Ecto neural progenitor cell (in vitro differentiated cells): ENCODE measurements around the gene FOXP1.

ENCODE experiments used
- DNase-seq: peaks from one replicate; pipeline ENCODE4 v3.0.0-alpha.2; 2018; ENCODE audit warnings: low spot score

Gene FOXP1

GRCh38 chr3:71232895-71233294, 350.6 kb downstream of the FOXP1 start:
- DNase-seq = no peak

- DNase-seq = no peak
Measured at GRCh38 chr3:71232175-71232679, 351.3 kb downstream of the FOXP1 start.

DNA sequence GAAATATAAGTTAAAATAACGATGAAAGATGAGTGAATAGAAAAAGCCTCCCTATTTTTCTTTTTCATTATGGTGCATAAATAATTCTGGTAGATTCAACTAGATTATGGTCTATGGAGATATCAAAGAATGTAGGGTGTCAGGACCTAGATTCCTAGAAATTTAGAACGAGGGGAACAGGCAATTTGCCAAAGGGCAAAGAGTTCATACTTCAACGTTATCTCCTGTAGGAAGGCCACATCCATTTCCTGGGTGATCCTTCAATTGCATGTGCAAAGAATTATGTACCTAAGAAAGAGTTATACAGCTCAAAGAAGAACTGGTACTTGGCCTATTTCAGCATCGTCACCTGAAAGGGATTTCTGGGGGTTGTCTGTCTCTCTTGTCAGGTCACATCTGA, 351.8 kb downstream of the FOXP1 start:
- DNase-seq = no peak

GRCh38 chr3:71229905-71230657, 353.4 kb downstream of the FOXP1 start:
- DNase-seq = no peak

GRCh38 chr3:71228156-71228866, 355.2 kb downstream of the FOXP1 start:
- no peak for DNase-seq

- no peak for DNase-seq
Measured at GRCh38 chr3:71227270-71227661, 356.3 kb downstream of the FOXP1 start.

DNA sequence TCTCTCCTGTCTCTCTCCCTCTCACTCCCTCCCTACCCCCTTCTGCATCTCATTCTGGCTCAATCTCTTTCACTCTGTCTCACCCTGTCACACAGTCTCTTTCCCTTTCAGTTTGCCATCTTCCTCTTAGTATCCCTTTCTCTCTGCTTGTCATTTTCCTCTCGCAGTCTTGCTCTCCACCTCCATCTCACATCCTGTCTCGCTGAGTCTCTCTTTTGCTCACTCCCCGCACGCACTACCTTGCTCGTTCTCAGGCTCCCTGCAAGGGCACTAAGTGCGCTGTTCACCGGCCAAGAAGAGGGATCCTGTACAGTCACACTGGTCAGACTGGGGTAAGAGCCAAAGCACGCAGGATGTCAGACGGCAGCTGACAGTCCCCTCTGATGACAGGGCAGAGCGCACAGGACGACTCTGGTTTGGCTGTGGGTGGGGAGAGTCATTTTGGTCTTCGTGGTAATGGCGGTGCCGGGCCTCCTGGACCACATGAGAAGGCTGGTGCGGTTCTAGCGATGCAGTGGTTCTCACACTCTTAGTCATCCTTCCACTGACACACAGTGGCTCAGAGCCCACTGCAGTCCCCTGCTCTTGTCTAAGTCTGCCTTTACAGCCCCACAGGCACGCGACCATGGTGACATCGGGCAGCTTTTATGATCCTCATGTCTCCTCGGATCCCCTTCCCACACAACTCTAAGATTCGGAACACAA, 356.8 kb downstream of the FOXP1 start:
- no peak for DNase-seq

DNA sequence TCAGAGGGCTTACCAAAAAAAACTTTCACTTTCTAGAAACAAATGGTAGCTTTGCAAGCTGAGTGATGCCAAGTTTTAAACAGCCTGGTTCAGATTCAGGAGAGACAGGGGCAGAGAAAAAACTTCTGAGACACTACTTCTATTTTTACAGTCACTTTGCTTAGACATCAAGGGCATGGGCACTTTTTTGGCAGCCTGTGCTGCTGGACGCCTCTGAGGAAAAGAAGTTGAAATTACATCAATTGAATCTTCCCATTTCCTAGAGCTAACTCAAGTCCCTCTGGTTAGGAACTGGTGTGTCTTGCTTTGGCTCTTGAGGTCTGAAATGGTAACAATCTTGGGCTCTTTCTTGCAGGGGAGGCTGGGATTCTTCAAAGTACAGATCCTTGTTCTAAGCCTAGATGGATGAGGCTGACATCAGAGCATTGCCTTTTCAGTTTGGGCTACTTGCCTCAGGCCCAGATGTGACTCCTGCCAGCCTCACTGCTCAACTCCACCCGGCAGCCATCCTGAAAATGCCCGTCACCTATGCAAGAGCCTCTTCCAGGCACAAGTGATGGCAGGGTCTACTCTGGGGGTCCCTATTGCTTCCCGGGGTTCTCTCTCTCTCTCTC, 357.5 kb downstream of the FOXP1 start:
- no peak for DNase-seq

GRCh38 chr3:71225002-71225684, 358.4 kb downstream of the FOXP1 start:
- DNase-seq = no peak

DNA sequence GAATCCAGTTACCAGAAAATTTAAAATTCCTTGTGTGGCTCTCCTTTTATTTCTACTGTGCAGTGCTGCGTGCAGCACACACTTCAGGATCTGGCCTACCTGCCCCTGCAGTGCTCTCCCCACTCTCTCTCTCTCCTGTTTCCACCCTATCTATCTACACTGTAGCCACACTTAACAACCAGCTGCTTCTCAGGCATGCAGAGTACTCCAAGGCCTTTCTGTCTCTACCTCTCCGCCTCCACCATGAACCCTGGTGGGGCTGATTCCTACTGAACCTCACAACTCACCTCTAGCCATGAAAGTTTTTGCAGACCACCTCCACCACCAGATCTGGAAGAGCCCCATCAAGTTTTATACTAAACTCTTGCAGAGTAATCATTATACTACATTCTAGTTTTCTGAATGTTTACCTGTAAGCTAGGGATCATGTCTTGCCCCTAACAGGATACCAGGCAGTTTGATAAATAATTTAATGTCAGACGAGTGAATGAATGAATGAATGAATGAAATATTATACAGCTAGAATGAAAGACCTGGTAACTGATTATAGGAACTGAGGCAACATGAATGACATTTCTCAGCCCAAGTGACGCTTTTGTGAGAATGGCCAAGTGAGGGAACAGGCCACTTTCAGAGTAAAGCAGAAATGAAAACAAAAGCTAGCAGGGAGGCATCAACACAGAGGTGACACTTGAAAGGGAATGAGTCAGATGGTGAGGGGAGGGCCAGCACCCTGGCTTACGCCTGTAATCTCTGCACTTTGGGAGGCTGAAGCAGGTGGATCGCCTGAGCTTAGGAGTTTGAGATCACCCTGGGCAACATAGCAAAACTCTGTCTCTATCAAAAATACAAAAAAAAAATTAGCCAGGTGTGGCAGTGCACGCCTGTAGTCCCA, 363.5 kb downstream of the FOXP1 start:
- no peak for DNase-seq

DNA sequence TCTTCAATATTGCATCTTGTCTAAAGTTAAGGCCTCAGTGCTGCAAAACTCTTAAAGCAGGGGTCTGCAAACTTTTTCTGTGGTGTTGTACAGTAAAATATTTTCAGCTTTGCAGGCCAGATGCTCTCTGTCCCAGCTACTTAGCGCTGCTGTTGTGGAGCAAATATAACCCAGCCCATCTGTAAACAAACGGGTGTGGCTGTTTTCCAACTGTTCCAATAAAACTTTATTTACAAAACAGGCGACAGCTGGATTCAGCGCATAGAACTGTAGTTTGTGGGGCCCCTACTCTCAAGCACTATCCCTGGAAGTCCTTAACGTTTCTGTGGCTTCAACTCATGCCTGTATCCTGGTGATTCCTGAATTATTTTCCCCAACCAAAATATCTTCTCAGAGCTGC, 365.0 kb downstream of the FOXP1 start:
- DNase-seq = no peak

- DNase-seq = no peak
Measured at GRCh38 chr3:71217640-71218222, 365.8 kb downstream of the FOXP1 start.

- DNase-seq = no peak
Measured at GRCh38 chr3:71215351-71215750, 368.2 kb downstream of the FOXP1 start.

GRCh38 chr3:71214797-71215196, 368.7 kb downstream of the FOXP1 start:
- DNase-seq = no peak

DNA sequence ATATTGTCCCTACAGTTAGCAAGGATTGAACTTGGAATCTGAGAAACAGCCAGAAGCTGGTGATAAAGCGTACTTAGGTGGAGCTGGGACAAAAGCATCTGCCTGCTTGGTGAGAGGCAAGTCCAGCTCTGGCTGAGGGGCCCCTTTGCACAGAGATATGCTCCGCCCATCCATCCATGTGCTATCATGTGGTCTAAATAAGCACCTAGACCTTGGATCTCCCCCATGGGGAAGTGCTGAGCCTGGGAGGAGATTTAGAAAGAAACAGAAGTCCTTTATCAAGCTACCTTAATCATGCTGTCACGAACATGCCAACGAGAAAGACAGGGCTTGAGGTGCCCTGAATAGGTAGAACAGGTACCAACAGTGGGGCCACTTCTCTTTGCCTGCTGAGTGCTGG, 369.5 kb downstream of the FOXP1 start:
- no peak for DNase-seq

DNA sequence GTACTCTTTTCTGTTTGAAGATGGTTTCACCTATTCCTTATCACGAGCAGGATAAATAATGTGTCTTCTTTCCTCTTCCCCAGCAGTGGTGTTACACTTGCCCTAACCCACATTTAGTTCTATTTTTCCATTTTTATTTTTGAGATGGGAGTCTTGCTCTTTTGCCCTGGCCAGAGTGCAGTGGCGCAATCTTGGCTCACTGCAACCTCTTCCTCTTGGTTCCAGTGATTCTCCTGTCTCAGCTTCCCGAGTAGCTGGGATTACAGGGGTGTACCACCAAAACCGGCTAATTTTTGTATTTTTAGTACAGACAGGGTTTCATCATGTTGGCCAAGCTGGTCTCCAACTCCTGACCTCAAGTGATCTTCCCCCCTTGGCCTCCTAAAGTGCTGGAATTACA, 372.4 kb downstream of the FOXP1 start:
- DNase-seq = no peak

DNA sequence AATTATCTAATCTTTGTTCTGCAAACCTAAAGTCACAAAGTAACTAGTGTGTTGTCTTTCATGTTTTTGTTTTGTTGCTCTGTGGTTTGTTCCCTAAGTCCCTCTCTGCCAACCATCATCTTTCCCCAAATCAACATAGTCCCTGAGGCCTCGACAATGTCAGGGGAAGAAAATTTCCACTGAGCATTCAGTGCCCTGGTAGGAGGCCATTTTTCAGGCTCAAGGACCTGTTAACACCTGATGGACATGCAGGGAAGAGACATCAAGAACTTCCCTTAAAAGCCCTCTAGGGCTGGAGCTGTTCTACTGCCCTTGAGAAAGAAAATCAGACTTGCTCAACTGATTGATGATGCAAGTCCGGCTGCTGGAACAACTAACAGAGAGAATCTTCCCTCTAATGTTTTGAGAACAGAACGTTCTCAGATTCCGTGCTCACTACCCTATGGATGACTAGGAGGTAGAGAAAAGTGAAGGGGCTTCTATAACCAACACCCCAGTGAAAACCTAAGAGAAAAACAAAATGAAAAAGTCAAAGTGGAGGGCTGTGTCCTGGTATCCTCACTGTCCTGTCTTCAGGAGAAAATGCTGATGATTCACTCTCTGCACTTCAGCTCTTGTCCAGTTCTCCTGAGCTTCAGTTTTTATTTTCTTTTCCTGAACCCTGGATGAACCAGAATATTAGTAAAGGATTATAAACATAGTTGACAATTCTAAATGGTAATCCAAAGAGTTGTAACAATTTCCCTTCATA, 373.1 kb downstream of the FOXP1 start:
- no peak for DNase-seq

DNA sequence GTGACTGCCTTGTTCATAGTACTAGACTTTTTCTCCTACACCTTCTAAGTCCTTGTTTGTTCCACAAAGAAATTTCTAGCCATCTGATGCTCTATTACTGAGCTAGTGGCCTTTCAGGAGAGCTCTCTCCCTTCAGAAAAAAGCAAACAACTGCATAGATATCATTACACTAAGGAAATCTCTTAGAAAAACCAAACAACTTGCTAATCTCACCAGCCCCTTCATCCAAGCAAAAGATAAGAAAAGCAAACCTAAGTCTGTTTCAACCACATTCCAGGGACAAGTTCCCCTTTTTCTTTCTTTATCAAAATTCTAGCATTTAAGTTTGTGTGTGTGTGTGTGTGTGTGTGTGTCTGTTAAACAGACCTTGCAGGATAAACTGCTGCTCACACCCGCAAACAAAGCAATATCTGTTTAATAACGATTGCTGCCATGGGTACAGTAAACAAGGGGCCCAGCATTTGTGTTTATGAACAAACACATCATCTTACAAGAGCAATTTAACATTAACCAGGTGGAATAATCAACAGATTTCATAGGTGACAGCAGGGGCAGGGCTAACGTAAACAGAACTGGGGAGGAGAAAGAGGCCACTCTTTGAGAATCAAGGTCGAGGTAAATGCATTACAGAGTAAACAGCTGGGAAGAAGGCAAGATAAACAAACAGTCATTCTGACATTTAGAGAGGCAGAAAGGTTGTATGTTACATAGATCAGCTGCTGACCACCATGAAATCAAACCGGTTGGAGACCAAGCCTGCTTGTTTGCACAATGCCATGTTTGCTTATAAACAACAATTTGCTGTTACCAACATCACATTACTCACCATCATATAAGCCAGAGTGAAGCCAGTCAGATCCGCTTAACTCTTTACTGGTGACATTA, 375.1 kb downstream of the FOXP1 start:
- no peak for DNase-seq

- DNase-seq = no peak
Measured at GRCh38 chr3:71207632-71208031, 375.9 kb downstream of the FOXP1 start.
